Fibroblast of villous mesenchyme (primary cell): ENCODE data around the gene CD300A. TPM values are rescaled to one million over a fixed set of nuclear protein-coding genes. Genes with fewer than 3 reads are reported as not detected.

Experiments used
- DNase-seq: peaks from one replicate; pipeline ENCODE4 v3.0.0-alpha.2; 2010; ENCODE audit warnings: low read depth
- H3K4me3 ChIP-seq: 2 replicates; pipeline ENCODE4 v1.5.1; 2011; ENCODE audit warnings: low read depth, mild to moderate bottlenecking, low read length
- small RNA-seq: library from RNA; depleted of rRNA; stranded (forward); fragments of <200 nt; gene quantifications from one replicate; pipeline ENCODE3, GENCODE V24; 2012
- total RNA-seq: library from RNA; depleted of rRNA; stranded (reverse); fragments of >200 nt; gene quantifications from 2 replicates; pipeline ENCODE4 v1.2.3, GENCODE V29; 2012
- TF ChIP-seq, protein P1 (sequence below): IDR thresholded peaks from 2 replicates; pipeline ENCODE4 v1.5.1; 2012; ENCODE audit warnings: low read depth, mild to moderate bottlenecking, low read length; ENCODE audit not compliant: insufficient read depth

The CD300A gene
- total RNA-seq, 1 donor: not detected

DNA sequence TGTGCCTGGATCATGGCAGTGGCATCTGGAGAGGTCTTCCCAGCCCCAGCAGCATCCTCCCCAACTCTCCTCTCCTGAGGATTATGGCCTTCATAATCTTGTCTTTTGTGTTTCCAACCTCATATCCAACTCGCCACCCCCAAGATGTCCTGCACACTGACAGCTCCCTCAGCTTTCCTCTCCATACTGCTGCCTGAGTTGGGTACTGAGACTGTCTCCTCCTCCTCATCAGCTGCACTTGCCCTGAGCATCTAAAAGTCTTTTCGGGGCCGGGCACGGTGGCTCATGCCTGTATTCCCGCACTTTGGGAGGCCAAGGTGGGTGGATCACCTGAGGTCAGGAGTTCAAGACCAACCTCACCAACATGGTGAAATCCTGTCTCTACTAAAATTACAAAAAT, 62.8 kb downstream of the CD300A start:
- TF ChIP-seq, protein P1, sequence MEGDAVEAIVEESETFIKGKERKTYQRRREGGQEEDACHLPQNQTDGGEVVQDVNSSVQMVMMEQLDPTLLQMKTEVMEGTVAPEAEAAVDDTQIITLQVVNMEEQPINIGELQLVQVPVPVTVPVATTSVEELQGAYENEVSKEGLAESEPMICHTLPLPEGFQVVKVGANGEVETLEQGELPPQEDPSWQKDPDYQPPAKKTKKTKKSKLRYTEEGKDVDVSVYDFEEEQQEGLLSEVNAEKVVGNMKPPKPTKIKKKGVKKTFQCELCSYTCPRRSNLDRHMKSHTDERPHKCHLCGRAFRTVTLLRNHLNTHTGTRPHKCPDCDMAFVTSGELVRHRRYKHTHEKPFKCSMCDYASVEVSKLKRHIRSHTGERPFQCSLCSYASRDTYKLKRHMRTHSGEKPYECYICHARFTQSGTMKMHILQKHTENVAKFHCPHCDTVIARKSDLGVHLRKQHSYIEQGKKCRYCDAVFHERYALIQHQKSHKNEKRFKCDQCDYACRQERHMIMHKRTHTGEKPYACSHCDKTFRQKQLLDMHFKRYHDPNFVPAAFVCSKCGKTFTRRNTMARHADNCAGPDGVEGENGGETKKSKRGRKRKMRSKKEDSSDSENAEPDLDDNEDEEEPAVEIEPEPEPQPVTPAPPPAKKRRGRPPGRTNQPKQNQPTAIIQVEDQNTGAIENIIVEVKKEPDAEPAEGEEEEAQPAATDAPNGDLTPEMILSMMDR: no peak
- no peak for DNase-seq
- no peak overlapping the region for H3K4me3 ChIP-seq

DNA sequence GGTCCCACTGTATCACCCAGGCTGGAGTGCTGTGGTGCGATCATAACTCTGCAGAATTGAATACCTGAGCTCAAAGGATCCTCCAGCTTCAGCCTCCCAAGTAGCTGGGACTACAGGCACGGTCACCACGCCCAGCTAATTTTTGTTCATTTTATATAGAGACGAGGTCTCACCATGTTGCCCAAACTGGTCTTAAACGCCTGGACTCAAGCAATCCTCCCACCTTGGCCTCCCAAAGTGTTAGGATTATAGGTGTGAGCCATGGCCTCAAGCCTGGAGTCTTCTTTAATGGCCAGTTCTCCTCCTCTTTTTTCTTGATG, 64.4 kb downstream of the CD300A start:
- TF ChIP-seq, protein P1: no peak
- DNase-seq: no peak
- H3K4me3 ChIP-seq: no peak overlapping the region

DNA sequence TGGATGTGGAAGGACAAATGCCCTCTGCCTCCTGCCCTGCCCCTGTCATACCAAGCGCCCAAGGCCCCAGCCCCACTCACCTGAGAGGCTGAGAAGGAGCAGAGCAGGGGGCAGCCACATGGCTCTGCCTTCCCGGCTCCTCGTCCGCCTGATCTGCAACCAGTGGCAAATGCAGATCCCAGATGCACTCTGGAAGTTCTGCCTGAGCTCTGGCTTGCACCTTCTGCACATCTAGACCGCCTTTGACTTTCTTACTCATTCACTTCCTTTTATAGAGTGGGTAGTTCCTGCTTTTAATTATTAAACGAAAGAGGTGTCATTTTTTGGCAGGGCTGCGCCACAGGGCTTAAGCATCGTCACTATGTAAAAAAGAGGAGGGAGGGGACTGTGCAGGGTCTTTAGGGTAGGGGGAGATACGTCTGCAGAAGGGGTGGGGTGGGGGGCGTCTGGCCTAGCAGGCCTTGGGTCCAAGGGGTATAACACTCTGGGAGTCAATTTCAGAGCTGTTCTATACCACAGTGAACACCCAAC, 64.9 kb downstream of the CD300A start, which contains the start of gene CD300LB:
Gene CD300LB, minus strand, starts transcription at position 245 of the 531 bp plus-strand sequence. Its CDS starts 125 bp downstream, at position 120.
- TF ChIP-seq, protein P1: no peak
- DNase-seq: no peak
- no peak within 1 kb of the TSS for H3K4me3 ChIP-seq

- no peak overlapping the region for H3K4me3 ChIP-seq
- TF ChIP-seq, protein P1: no peak
- no peak for DNase-seq
Measured at GRCh38 chr17:74532115-74532514, 65.7 kb downstream of the CD300A start.

Small RNAs within 50 kb of the gene (small RNA-seq; reads per million reads assigned to genes)
- not detected for gene RNA5SP448

Other genes starting within 250 kb of the CD300A start
- not detected in 2 replicates for gene DNAI2, start 192.4 kb upstream of the CD300A start, total RNA-seq
- gene KIF19, start 140.4 kb upstream of the CD300A start, total RNA-seq: not detected in 2 replicates
- gene BTBD17, start 104.8 kb upstream of the CD300A start, total RNA-seq: not detected in 2 replicates
- not detected in 2 replicates for gene GPR142, start 99.1 kb upstream of the CD300A start, total RNA-seq
- gene GPRC5C, start 34.5 kb upstream of the CD300A start, total RNA-seq: 0.43 and 1.3 TPM in 2 replicates
- not detected in 2 replicates for gene CD300LB, start 64.8 kb downstream of the CD300A start, total RNA-seq
- gene CD300C, start 79.5 kb downstream of the CD300A start, total RNA-seq: not detected in 2 replicates
- not detected in 2 replicates for gene CD300H, start 100.9 kb downstream of the CD300A start, total RNA-seq
- not detected in 2 replicates for gene CD300LD, start 125.6 kb downstream of the CD300A start, total RNA-seq
- gene CD300E, start 157.1 kb downstream of the CD300A start, total RNA-seq: not detected in 2 replicates
- gene CD300LF, start 246.3 kb downstream of the CD300A start, total RNA-seq: not detected in 2 replicates